Stimulated activated CD4-positive, alpha-beta T cell treated with anti-CD3 and anti-CD28 coated beads, Interleukin-15, amount 100 ng/mL, for 48 hours (primary cell): ENCODE results near the gene CARMIL1.

Source experiments
- DNase-seq, 2 donors: peaks; one replicate each; pipeline ENCODE4 v3.0.0-alpha.2; 2020; ENCODE audit warnings: low read depth in 2 of 2

Gene CARMIL1

GRCh38 chr6:25506020-25506419 is 226.8 kb downstream of the CARMIL1 start:
- DNase-seq: no peak

GRCh38 chr6:25508051-25508450 is 228.9 kb downstream of the CARMIL1 start:
- no peak for DNase-seq

- DNase-seq: no peak
Measured at GRCh38 chr6:25511376-25511775, 232.2 kb downstream of the CARMIL1 start.

GRCh38 chr6:25512560-25512959 is 233.4 kb downstream of the CARMIL1 start:
- DNase-seq: no peak

GRCh38 chr6:25519856-25520255 is 240.7 kb downstream of the CARMIL1 start:
- DNase-seq: no peak

GRCh38 chr6:25524542-25524941 is 245.4 kb downstream of the CARMIL1 start:
- DNase-seq: no peak

- no peak for DNase-seq
Measured at GRCh38 chr6:25525078-25525477, 245.9 kb downstream of the CARMIL1 start.

GRCh38 chr6:25534942-25535631 is 255.9 kb downstream of the CARMIL1 start:
- no peak for DNase-seq

- DNase-seq: no peak
Measured at GRCh38 chr6:25535632-25536225, 256.6 kb downstream of the CARMIL1 start.

GRCh38 chr6:25536781-25537180 is 257.6 kb downstream of the CARMIL1 start:
- DNase-seq: no peak

GRCh38 chr6:25537349-25538018 is 258.3 kb downstream of the CARMIL1 start:
- DNase-seq: no peak

GRCh38 chr6:25541228-25541627 is 262.1 kb downstream of the CARMIL1 start:
- DNase-seq: no peak

- no peak for DNase-seq
Measured at GRCh38 chr6:25542984-25543910, 264.1 kb downstream of the CARMIL1 start.

- no peak for DNase-seq
Measured at GRCh38 chr6:25544833-25545232, 265.7 kb downstream of the CARMIL1 start.

GRCh38 chr6:25547797-25548196 is 268.6 kb downstream of the CARMIL1 start:
- no peak for DNase-seq

- no peak for DNase-seq
Measured at GRCh38 chr6:25548451-25548850, 269.3 kb downstream of the CARMIL1 start.

- no peak for DNase-seq
Measured at GRCh38 chr6:25550631-25551030, 271.5 kb downstream of the CARMIL1 start.

- DNase-seq: no peak
Measured at GRCh38 chr6:25553502-25553901, 274.3 kb downstream of the CARMIL1 start.

GRCh38 chr6:25555188-25555587 is 276.0 kb downstream of the CARMIL1 start:
- DNase-seq: no peak

- peak; percentile 61 to 75 for DNase-seq
Measured at GRCh38 chr6:25556516-25556915, 277.3 kb downstream of the CARMIL1 start.

- DNase-seq: no peak
Measured at GRCh38 chr6:25558155-25558817, 279.1 kb downstream of the CARMIL1 start.
